Measurements from ENCODE around the gene HS2ST1. TPM values are rescaled to one million over a fixed set of nuclear protein-coding genes. Genes with fewer than 3 reads are reported as not detected.
A peak's percentile ranks its signal among the peaks of the same experiment; 100 is the strongest.

The HS2ST1 gene
- total and polyA plus RNA-seq, 4 donors: 5.4 to 11.8 (median 8.2) TPM

DNA sequence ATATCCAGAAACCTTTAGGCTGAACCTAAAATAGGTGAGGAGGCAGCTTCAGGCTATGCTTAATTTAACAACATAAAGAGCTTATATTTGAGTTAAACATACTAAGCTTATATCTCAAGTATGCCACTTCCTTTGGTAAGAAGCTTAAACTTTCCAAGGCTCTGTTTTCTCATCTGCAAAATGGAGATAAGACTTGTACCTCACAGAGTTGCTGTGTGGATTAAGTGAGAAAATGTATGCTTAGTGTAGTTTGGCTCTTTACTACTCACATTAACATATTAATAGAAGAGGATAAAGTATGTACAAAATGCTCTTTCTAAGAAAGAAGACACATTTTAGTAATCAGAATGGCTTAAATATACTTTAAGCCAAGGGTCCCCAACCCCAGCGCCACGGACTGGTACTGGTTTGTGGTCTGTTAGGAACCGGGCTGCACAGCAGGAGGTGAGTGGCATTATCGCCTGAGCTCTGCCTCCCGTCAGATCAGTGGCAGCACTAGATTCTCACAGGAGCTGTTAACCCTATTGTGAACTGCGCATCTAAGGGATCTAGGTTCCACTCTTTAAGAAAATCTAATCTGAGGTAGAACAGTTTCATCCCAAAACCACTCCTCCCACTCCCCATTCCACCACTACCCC is 77.2 kb downstream of the HS2ST1 start:
- Histone ChIP-seq H3K4me1 (ENCODE audit: control insufficient read depth in 4 of 4, insufficient read depth in 4 of 4, low read length in 3 of 4) (peaks cover 3 to 9% (median 6%) of the 10 kb centered on the region in 4 donors), H3K36me3 (ENCODE audit: control insufficient read depth in 4 of 4, insufficient read depth in 3 of 4, low read depth in 1 of 4, low read length in 3 of 4) (no peaks in the 10 kb centered on the region), H3K4me3 (ENCODE audit: low read depth in 1 of 3, low read length in 3 of 3) (no peak overlapping the region), H3K9ac (ENCODE audit: low read depth in 1 of 2, low read length in 2 of 2) (no peak overlapping the region), H3K27ac (ENCODE audit: low read depth in 1 of 2, low read length in 2 of 2) (no peak overlapping the region), H3K27me3 (ENCODE audit: control insufficient read depth in 4 of 4, insufficient read depth in 4 of 4, low read length in 3 of 4) (no peaks in the 10 kb centered on the region), H3K9me3 (ENCODE audit: control insufficient read depth in 4 of 4, low read length in 3 of 4) (no peaks in the 10 kb centered on the region)
- 95% methylated on average over 6 of the region's 6 CpGs for WGBS
- no peak for TF ChIP-seq HNF4G (IDR thresholded peaks at IDR 0.05)
- TF ChIP-seq, protein P1, sequence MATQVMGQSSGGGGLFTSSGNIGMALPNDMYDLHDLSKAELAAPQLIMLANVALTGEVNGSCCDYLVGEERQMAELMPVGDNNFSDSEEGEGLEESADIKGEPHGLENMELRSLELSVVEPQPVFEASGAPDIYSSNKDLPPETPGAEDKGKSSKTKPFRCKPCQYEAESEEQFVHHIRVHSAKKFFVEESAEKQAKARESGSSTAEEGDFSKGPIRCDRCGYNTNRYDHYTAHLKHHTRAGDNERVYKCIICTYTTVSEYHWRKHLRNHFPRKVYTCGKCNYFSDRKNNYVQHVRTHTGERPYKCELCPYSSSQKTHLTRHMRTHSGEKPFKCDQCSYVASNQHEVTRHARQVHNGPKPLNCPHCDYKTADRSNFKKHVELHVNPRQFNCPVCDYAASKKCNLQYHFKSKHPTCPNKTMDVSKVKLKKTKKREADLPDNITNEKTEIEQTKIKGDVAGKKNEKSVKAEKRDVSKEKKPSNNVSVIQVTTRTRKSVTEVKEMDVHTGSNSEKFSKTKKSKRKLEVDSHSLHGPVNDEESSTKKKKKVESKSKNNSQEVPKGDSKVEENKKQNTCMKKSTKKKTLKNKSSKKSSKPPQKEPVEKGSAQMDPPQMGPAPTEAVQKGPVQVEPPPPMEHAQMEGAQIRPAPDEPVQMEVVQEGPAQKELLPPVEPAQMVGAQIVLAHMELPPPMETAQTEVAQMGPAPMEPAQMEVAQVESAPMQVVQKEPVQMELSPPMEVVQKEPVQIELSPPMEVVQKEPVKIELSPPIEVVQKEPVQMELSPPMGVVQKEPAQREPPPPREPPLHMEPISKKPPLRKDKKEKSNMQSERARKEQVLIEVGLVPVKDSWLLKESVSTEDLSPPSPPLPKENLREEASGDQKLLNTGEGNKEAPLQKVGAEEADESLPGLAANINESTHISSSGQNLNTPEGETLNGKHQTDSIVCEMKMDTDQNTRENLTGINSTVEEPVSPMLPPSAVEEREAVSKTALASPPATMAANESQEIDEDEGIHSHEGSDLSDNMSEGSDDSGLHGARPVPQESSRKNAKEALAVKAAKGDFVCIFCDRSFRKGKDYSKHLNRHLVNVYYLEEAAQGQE (IDR thresholded peaks at IDR 0.05): no peak
- TF ChIP-seq HNF4A (conservative IDR thresholded peaks at IDR 0.05): no peak
- TF ChIP-seq RXRA (IDR thresholded peaks at IDR 0.05): no peak
- TF ChIP-seq GABPA (IDR thresholded peaks at IDR 0.05 in 1 of 2, conservative IDR thresholded peaks at IDR 0.05 in 1 of 2): no peak
- no peak for TF ChIP-seq SP1 (IDR thresholded peaks at IDR 0.05)
- TF ChIP-seq FOXA2 (IDR thresholded peaks at IDR 0.05): no peak
- no peak for TF ChIP-seq TAF1 (conservative IDR thresholded peaks at IDR 0.05)
- DNase-seq (ENCODE audit: low spot score): peak; percentile 46

DNA sequence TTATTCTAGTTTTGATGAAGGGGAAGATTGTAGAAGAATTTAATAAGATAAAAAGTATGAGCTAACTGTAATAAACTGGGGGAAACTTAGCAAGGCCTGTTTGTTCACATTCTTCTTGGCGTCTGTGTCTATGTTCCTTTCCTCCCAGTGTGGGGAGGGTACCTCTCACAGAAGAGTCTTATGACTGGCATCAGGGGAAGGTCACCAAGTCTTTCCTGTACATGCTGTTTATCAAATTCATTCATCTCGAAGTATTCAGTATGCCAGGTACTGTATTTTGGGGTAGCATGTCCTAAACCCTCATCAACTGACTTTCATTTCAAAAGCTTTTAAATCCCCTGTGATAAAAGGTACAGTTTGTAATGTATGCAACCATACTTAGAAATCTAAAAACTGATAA is 78.4 kb downstream of the HS2ST1 start:
- Histone ChIP-seq H3K4me3 (ENCODE audit: low read depth in 1 of 3, low read length in 3 of 3) (no peak overlapping the region), H3K9ac (ENCODE audit: low read depth in 1 of 2, low read length in 2 of 2) (no peak overlapping the region), H3K27me3 (ENCODE audit: control insufficient read depth in 4 of 4, insufficient read depth in 4 of 4, low read length in 3 of 4) (no peaks in the 10 kb centered on the region), H3K4me1 (ENCODE audit: control insufficient read depth in 4 of 4, insufficient read depth in 4 of 4, low read length in 3 of 4) (peaks cover 3 to 9% (median 6%) of the 10 kb centered on the region in 4 donors), H3K9me3 (ENCODE audit: control insufficient read depth in 4 of 4, low read length in 3 of 4) (no peaks in the 10 kb centered on the region), H3K36me3 (ENCODE audit: control insufficient read depth in 4 of 4, insufficient read depth in 3 of 4, low read depth in 1 of 4, low read length in 3 of 4) (no peaks in the 10 kb centered on the region), H3K27ac (ENCODE audit: low read depth in 1 of 2, low read length in 2 of 2) (no peak overlapping the region)
- TF ChIP-seq RXRA (IDR thresholded peaks at IDR 0.05): no peak
- TF ChIP-seq NR2F2 (IDR thresholded peaks at IDR 0.05): no peak
- TF ChIP-seq HNF4G (IDR thresholded peaks at IDR 0.05): no peak
- TF ChIP-seq, protein P2, sequence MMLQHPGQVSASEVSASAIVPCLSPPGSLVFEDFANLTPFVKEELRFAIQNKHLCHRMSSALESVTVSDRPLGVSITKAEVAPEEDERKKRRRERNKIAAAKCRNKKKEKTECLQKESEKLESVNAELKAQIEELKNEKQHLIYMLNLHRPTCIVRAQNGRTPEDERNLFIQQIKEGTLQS (IDR thresholded peaks at IDR 0.05): no peak
- no peak for TF ChIP-seq YY1 (IDR thresholded peaks at IDR 0.05)
- no peak for TF ChIP-seq GABPA (IDR thresholded peaks at IDR 0.05 in 1 of 2, conservative IDR thresholded peaks at IDR 0.05 in 1 of 2)
- 89% methylated on average over 2 of the region's 2 CpGs for WGBS
- no peak for DNase-seq (ENCODE audit: low spot score)

DNA sequence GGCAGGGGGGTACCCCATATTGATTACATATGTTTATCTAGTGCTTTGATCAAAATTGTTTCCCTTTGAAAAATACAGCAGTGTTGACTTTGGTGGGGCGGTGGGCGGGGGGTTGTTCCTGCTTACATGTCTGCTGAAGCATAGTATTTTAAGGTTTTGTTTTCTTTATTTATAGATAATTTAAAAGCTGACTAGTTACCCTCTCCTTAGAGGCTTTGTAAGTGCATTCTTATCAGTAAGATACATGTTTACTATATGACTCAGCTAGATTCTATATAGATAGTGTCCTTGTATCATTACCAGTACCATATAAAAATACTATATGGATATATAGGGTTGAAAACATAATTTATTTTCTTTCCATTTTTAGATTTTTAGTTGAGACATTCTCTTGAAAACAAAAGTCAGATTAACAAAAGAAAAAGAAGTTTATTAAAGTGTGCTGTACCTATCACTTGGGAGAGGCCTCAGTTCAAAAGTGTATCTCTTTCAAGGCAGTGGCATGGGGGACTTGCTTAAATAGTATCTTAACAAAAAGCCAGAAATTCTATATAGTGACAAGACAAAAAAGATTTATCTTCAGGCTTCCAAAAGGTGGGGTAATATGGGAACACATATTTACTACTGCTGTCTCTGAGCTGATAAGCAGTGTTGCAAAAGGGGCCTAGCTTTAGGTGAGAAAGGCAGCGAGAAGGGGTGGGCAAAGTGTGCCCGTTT is 79.0 kb downstream of the HS2ST1 start:
- DNase-seq (ENCODE audit: low spot score): no peak
- H3K9me3 ChIP-seq (ENCODE audit: control insufficient read depth in 4 of 4, low read length in 3 of 4): no peaks in the 10 kb centered on the region
- H3K4me3 ChIP-seq (ENCODE audit: low read depth in 1 of 3, low read length in 3 of 3): no peak overlapping the region
- 90% methylated on average over 4 of the region's 4 CpGs for WGBS
- H3K27ac ChIP-seq (ENCODE audit: low read depth in 1 of 2, low read length in 2 of 2): no peak overlapping the region
- H3K4me1 ChIP-seq (ENCODE audit: control insufficient read depth in 4 of 4, insufficient read depth in 4 of 4, low read length in 3 of 4): peaks cover 3 to 9% (median 4%) of the 10 kb centered on the region in 4 donors
- no peaks in the 10 kb centered on the region for H3K36me3 ChIP-seq (ENCODE audit: control insufficient read depth in 4 of 4, insufficient read depth in 3 of 4, low read depth in 1 of 4, low read length in 3 of 4)
- H3K27me3 ChIP-seq (ENCODE audit: control insufficient read depth in 4 of 4, insufficient read depth in 4 of 4, low read length in 3 of 4): no peaks in the 10 kb centered on the region
- TF ChIP-seq GABPA (IDR thresholded peaks at IDR 0.05 in 1 of 2, conservative IDR thresholded peaks at IDR 0.05 in 1 of 2) (no peak), RAD21 (IDR thresholded peaks at IDR 0.05) (no peak), HNF4A (conservative IDR thresholded peaks at IDR 0.05) (no peak), EGR1 (IDR thresholded peaks at IDR 0.05; ENCODE audit: low read depth in 2 of 2) (no peak)
- TF ChIP-seq, protein P1 (IDR thresholded peaks at IDR 0.05): no peak
- H3K9ac ChIP-seq (ENCODE audit: low read depth in 1 of 2, low read length in 2 of 2): no peak overlapping the region

All from liver (tissue), 9 donors.